DND-41 (cell line): ENCODE measurements around the gene PUM2.

ENCODE experiments used
- EZH2 ChIP-seq: IDR thresholded peaks from 3 replicates; pipeline ENCODE4 v1.6.1; 2012; ENCODE audit warnings: borderline replicate concordance, low read depth, mild to moderate bottlenecking, moderate library complexity, low read length, inconsistent platforms; ENCODE audit not compliant: severe bottlenecking
- TF ChIP-seq, protein P1 (sequence below): IDR thresholded peaks from 2 replicates; pipeline ENCODE4 v1.5.1; 2012; ENCODE audit warnings: borderline replicate concordance, low read length, moderate library complexity, mild to moderate bottlenecking; ENCODE audit not compliant: poor library complexity, severe bottlenecking; ENCODE audit errors: extremely low read depth

DNA sequence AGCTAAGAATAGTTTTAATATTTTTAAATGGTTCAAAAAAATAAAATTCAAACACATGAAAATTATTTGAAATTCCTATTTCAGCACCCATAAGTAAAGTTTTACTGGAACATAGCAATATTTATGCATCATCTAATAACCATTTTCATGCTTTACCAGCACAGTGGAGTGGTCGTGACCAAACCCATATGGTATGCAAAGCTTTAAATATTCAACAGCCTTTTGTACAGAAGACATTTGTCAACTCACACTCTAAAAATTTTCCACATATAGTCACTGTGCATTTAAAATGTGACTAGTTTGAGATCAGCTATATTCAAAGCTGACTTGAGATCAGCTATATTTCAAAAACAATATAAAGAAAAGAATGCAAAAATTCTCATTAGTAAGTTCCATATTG is 46.2 kb downstream of the PUM2 start:
- TF ChIP-seq, protein P1, sequence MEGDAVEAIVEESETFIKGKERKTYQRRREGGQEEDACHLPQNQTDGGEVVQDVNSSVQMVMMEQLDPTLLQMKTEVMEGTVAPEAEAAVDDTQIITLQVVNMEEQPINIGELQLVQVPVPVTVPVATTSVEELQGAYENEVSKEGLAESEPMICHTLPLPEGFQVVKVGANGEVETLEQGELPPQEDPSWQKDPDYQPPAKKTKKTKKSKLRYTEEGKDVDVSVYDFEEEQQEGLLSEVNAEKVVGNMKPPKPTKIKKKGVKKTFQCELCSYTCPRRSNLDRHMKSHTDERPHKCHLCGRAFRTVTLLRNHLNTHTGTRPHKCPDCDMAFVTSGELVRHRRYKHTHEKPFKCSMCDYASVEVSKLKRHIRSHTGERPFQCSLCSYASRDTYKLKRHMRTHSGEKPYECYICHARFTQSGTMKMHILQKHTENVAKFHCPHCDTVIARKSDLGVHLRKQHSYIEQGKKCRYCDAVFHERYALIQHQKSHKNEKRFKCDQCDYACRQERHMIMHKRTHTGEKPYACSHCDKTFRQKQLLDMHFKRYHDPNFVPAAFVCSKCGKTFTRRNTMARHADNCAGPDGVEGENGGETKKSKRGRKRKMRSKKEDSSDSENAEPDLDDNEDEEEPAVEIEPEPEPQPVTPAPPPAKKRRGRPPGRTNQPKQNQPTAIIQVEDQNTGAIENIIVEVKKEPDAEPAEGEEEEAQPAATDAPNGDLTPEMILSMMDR, result no peak
- TF ChIP-seq EZH2, result no peak
